Adrenal gland (tissue), 5 donors: ENCODE data around the gene YTHDF1.

Source experiments
- CTCF ChIP-seq, 6 experiments: fragments of 450-650 bp in 4 of 6; fragments of 200-600 bp in 2 of 6; sonication (generic) in 1 of 6; IDR thresholded peaks; 1 replicate in 5 of 6; 2 replicates in 1 of 6; pipeline versions ENCODE4 v1.5.1 to v1.8.0; 2016 to 2021; ENCODE audit warnings: antibody characterized with exemption in 6 of 6, mild to moderate bottlenecking in 2 of 6, moderate library complexity in 1 of 6
- POLR2A ChIP-seq, 2 donors: fragments of 450-650 bp; IDR thresholded peaks; one replicate each; pipeline ENCODE4 v1.6.1; 2017; ENCODE audit warnings: antibody characterized with exemption in 2 of 2, mild to moderate bottlenecking in 2 of 2, moderate library complexity in 1 of 2
- donor health status: DM: no; HTN: no; CAD: no.

DNA sequence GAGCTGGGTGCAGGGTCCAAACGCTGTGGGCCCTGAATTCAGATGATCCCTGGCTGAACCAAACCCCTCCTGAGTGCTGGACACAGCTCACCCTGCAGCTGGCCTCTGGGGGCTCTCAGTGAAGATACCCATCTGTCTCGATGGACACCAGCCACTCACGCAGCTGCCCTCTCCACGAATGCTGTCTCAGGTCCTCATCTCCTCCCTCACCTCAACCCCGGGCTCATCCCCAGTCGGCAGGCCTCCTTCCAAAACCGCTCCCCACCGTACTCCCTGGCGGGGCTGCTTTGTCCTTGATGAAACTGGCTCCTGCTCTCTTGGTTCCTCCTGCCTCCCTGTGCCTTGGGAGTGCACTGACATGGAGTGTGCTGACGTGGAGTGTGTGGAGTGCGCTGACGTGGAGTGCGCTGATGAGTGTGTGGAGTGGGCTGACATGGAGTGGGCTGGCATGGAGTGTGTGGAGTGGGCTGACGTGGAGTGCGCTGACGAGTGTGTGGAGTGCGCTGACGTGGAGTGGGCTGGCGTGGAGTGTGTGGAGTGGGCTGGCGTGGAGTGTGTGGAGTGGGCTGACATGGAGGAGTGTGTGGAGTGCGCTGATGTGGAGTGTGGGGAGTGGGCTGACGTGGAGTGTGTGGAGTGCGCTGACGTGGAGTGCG is 4.1 kb upstream of the YTHDF1 start:
- no peak for TF ChIP-seq CTCF (IDR thresholded peaks at IDR 0.05)
- TF ChIP-seq POLR2A (IDR thresholded peaks at IDR 0.05), result no peak
